Activated T-helper 17 cell treated with anti-CD3 and anti-CD28 coated beads, Interleukin-2, amount 50 U/mL, for 72 hours (primary cell): Measurements from ENCODE around the gene DPH3. TPM values are rescaled to one million over a fixed set of nuclear protein-coding genes. Genes with fewer than 3 reads are reported as not detected.

Experiments
- ATAC-seq: fragments of 150-1000 bp; cut with Tn5 transposase; replicated peaks from 2 replicates; pipeline ENCODE4 v1.10.0; 2021; ENCODE audit warnings: mild to moderate bottlenecking, moderate library complexity
- H3K27ac Mint-ChIP-seq: one replicate; pipeline ENCODE4 v1.8.0; 2022; ENCODE audit warnings: mixed read lengths
- H3K27me3 Mint-ChIP-seq: one replicate; pipeline ENCODE4 v1.8.0; 2022; ENCODE audit warnings: mixed read lengths
- H3K36me3 Mint-ChIP-seq: one replicate; pipeline ENCODE4 v1.8.0; 2022; ENCODE audit warnings: low read depth, mild to moderate bottlenecking, mixed read lengths
- H3K4me1 Mint-ChIP-seq: one replicate; pipeline ENCODE4 v1.8.0; 2022; ENCODE audit warnings: mixed read lengths
- H3K4me3 Mint-ChIP-seq: one replicate; pipeline ENCODE4 v1.8.0; 2022; ENCODE audit warnings: mild to moderate bottlenecking, mixed read lengths
- H3K9me3 Mint-ChIP-seq: one replicate; pipeline ENCODE4 v1.8.0; 2022; ENCODE audit warnings: mixed read lengths
- total RNA-seq, 2 donors: library from RNA; stranded (reverse); gene quantifications; one replicate each; pipeline ENCODE4 v1.2.3, GENCODE V29; 2022

Gene DPH3
- total RNA-seq, 2 donors from 2014 or later: 10.0 to 22.5 TPM

GRCh38 chr3:16280671-16281070 lies 15.9 kb upstream of the DPH3 start:
- no peaks in the 10 kb centered on the region for H3K27me3 Mint-ChIP-seq
- peaks cover 21% of the 10 kb centered on the region for H3K36me3 Mint-ChIP-seq
- ATAC-seq: no peak
- H3K4me3 Mint-ChIP-seq: no peak overlapping the region
- no peaks in the 10 kb centered on the region for H3K9me3 Mint-ChIP-seq
- no peak overlapping the region for H3K27ac Mint-ChIP-seq
- H3K4me1 Mint-ChIP-seq: peaks cover 20% of the 10 kb centered on the region

DNA sequence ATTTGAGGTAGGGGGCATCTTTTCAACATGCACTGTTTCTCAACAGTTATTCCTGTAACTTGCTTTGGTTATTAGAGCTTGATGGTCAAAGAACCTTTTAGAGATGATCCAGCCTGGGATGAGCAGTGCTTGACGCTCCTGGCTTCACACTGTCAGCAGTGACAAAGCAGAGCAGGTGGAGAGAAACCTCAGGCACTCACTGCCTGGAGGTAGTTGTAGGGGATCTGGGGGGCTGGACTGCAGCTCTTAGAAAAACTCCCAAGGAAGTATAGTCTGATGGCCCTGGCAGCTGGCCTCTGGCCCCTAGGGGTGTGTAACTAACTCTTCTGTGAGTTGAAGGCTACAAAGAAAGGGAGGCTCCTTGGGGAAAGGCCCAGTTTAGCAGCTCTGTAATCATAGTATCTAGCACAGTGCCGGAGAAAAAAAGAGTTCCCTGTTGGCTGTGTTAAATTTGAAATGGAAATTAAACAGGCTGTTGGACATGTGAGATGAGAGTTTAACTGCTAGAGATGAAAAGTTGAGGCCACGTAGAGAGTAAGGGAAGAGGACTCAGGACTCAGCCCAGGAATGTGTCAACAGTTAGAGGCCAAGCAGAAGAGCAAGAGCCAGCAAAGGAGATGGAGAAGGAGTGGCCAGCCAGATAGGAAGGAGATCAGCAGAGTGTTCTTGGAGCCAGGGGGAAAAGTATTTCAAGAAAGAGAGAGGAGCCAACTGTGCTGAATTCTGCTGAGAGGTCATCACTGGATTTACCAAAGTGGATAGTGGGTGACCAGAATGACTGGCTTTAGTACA lies 14.5 kb upstream of the DPH3 start:
- no peak for ATAC-seq
- peaks cover 34% of the 10 kb centered on the region for H3K36me3 Mint-ChIP-seq
- H3K4me1 Mint-ChIP-seq: peaks cover 11% of the 10 kb centered on the region
- H3K9me3 Mint-ChIP-seq: no peaks in the 10 kb centered on the region
- no peaks in the 10 kb centered on the region for H3K27me3 Mint-ChIP-seq
- H3K27ac Mint-ChIP-seq: no peak overlapping the region
- H3K4me3 Mint-ChIP-seq: no peak overlapping the region

GRCh38 chr3:16277471-16277870 lies 12.7 kb upstream of the DPH3 start:
- H3K4me1 Mint-ChIP-seq: peaks cover 4% of the 10 kb centered on the region
- peaks cover 40% of the 10 kb centered on the region for H3K36me3 Mint-ChIP-seq
- no peaks in the 10 kb centered on the region for H3K27me3 Mint-ChIP-seq
- no peak overlapping the region for H3K27ac Mint-ChIP-seq
- no peak overlapping the region for H3K4me3 Mint-ChIP-seq
- H3K9me3 Mint-ChIP-seq: no peaks in the 10 kb centered on the region
- ATAC-seq: no peak

GRCh38 chr3:16273867-16274266 lies 9.1 kb upstream of the DPH3 start:
- H3K9me3 Mint-ChIP-seq: no peaks in the 10 kb centered on the region
- H3K27ac Mint-ChIP-seq: no peak overlapping the region
- H3K4me1 Mint-ChIP-seq: no peaks in the 10 kb centered on the region
- H3K27me3 Mint-ChIP-seq: no peaks in the 10 kb centered on the region
- peaks cover 71% of the 10 kb centered on the region for H3K36me3 Mint-ChIP-seq
- ATAC-seq: no peak
- H3K4me3 Mint-ChIP-seq: no peak overlapping the region

GRCh38 chr3:16272588-16272987 lies 7.8 kb upstream of the DPH3 start:
- H3K36me3 Mint-ChIP-seq: peaks cover 76% of the 10 kb centered on the region
- H3K27ac Mint-ChIP-seq: no peak overlapping the region
- no peak for ATAC-seq
- H3K4me1 Mint-ChIP-seq: peaks cover under 1% of the 10 kb centered on the region
- no peak overlapping the region for H3K4me3 Mint-ChIP-seq
- H3K27me3 Mint-ChIP-seq: no peaks in the 10 kb centered on the region
- H3K9me3 Mint-ChIP-seq: no peaks in the 10 kb centered on the region

GRCh38 chr3:16270855-16271254 lies 6.1 kb upstream of the DPH3 start:
- H3K36me3 Mint-ChIP-seq: peaks cover 69% of the 10 kb centered on the region
- H3K4me3 Mint-ChIP-seq: no peak overlapping the region
- no peaks in the 10 kb centered on the region for H3K9me3 Mint-ChIP-seq
- no peak for ATAC-seq
- peaks cover 8% of the 10 kb centered on the region for H3K4me1 Mint-ChIP-seq
- no peak overlapping the region for H3K27ac Mint-ChIP-seq
- no peaks in the 10 kb centered on the region for H3K27me3 Mint-ChIP-seq

DNA sequence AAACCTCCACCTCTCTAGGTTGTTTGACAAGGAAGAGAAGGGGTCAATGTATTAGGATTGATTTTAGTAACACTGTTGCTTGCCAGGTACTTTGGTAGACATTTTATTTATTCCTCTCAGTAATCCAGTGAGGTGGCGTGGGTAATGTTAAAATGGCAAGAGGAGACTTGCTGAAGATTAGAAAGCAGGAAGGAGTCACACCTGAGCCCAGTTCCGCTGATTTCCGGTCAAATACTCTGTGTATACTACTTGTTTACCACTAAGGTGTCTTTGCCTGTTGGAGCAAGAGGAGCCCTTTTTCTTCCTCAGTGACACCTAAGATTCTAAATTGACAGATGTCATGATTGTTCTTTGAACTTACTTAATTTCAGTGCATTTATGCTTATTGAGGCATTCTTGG lies 2.0 kb upstream of the DPH3 start:
- no peak for ATAC-seq
- no peak overlapping the region for H3K27ac Mint-ChIP-seq
- peaks cover 8% of the 10 kb centered on the region for H3K4me1 Mint-ChIP-seq
- H3K4me3 Mint-ChIP-seq: peak overlapping the region; percentile 92
- no peaks in the 10 kb centered on the region for H3K9me3 Mint-ChIP-seq
- no peaks in the 10 kb centered on the region for H3K27me3 Mint-ChIP-seq
- peaks cover 39% of the 10 kb centered on the region for H3K36me3 Mint-ChIP-seq

- peaks cover 26% of the 10 kb centered on the region for H3K36me3 Mint-ChIP-seq
- H3K27me3 Mint-ChIP-seq: no peaks in the 10 kb centered on the region
- peak overlapping the region; percentile 92 for H3K4me3 Mint-ChIP-seq
- peaks cover 8% of the 10 kb centered on the region for H3K4me1 Mint-ChIP-seq
- H3K9me3 Mint-ChIP-seq: no peaks in the 10 kb centered on the region
- H3K27ac Mint-ChIP-seq: peak overlapping the region; percentile 93
- no peak for ATAC-seq
These were observed 678 bp upstream of the DPH3 start for GRCh38 chr3:16265455-16265786.

DNA sequence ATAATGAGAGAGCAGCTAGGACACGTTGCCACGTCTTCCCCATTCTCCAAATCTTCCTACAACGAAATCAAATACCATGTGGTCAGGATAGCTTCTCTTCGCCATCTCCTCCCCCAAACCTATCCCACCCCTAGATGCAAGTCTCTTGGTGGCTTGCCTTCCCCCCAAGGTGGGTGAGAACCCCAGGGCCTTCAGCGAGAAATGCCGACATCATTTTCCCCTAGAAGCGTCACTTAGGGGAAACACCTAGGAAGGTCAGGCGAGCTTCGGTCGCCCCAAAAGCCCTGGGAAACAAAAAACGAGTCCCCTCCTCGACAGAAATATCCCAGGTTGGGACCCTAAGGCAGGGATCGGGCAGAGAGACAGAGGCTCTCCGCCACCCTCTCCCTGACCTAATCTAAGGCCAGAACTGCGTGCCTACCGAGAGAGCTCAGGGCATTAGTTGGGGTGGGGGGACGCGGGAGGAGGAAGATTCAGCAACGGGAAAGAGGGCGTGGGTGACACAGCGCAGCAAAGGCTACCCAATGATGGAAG lies 502 bp downstream of the DPH3 start:
- Mint-ChIP-seq H3K27ac (peak overlapping the region; percentile 93), H3K36me3 (peaks cover 24% of the 10 kb centered on the region), H3K4me1 (peaks cover 8% of the 10 kb centered on the region), H3K4me3 (peak overlapping the region; percentile 92), H3K27me3 (no peaks in the 10 kb centered on the region), H3K9me3 (no peaks in the 10 kb centered on the region)
- ATAC-seq: peak; percentile 1

DNA sequence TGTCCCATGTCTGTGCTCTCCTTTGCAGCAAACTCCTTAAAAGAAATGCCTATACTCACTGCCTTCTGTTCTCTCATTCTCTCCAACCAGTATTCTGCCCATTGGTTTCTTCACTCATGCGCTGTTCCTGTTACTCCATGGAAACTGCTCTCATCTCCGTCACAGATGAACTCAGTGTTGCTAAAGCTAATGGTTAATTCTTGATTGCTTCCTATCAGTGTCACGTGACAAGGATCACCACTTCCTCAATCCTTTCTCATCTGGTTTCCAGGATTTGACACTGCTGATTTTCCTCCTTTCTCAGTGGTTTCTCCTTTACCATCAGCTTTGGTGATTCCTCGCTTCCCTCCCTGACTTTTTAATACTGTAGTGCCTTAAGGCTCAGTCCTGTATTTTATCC lies 2.6 kb downstream of the DPH3 start:
- no peaks in the 10 kb centered on the region for H3K27me3 Mint-ChIP-seq
- H3K4me1 Mint-ChIP-seq: peaks cover 3% of the 10 kb centered on the region
- no peaks in the 10 kb centered on the region for H3K9me3 Mint-ChIP-seq
- no peak overlapping the region for H3K27ac Mint-ChIP-seq
- no peak overlapping the region for H3K4me3 Mint-ChIP-seq
- no peak for ATAC-seq
- H3K36me3 Mint-ChIP-seq: peaks cover 24% of the 10 kb centered on the region

GRCh38 chr3:16260046-16260445 lies 4.7 kb downstream of the DPH3 start:
- Mint-ChIP-seq H3K27ac (no peak overlapping the region), H3K4me3 (no peak overlapping the region), H3K4me1 (peaks cover 5% of the 10 kb centered on the region), H3K27me3 (no peaks in the 10 kb centered on the region), H3K9me3 (no peaks in the 10 kb centered on the region), H3K36me3 (peaks cover 31% of the 10 kb centered on the region)
- no peak for ATAC-seq

DNA sequence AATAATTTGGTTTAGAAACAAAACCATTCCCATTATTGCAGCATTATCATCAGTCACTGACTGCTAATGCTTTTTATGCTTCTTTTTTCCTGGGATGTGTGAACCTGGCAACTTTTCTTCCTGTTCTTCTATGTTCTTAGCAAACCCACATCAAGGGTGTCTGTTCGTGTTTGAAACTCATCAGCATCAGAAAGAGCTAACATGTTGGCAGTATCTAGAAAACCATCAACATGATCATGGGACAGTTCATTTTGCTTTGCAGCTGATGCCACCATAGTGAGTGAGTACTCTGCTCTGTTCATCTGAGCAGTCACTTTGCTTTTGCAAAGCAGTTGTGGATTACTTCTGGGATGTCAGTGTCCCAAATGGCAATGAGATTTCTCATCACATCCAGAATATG lies 5.9 kb downstream of the DPH3 start:
- no peak overlapping the region for H3K27ac Mint-ChIP-seq
- no peak for ATAC-seq
- peaks cover 25% of the 10 kb centered on the region for H3K36me3 Mint-ChIP-seq

DNA sequence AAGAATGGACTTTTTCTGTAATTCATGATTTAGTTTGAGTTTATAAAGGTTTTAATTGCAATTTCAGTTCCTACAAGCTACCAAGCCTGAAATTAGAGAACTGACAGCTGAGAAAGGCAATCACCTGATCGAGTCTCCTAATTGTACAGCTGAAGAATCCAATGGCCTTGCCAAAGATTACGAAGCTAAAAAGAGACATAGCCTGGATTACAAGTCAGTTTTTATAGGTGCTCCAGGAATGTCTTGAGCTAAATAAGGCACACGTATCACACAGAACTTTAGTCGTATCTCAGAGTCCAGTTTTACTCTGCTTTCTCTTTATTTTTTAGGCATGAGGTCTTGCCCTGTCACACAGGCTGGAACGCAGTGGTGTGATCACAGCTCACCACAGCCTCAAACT lies 6.6 kb downstream of the DPH3 start:
- no peak overlapping the region for H3K4me3 Mint-ChIP-seq
- peaks cover 13% of the 10 kb centered on the region for H3K4me1 Mint-ChIP-seq
- ATAC-seq: no peak
- H3K27ac Mint-ChIP-seq: no peak overlapping the region
- H3K9me3 Mint-ChIP-seq: no peaks in the 10 kb centered on the region
- H3K27me3 Mint-ChIP-seq: no peaks in the 10 kb centered on the region
- peaks cover 25% of the 10 kb centered on the region for H3K36me3 Mint-ChIP-seq

More for the DNA sequence above, 5.9 kb downstream of the DPH3 start:
- H3K4me3 Mint-ChIP-seq: no peak overlapping the region
- H3K4me1 Mint-ChIP-seq: peaks cover 13% of the 10 kb centered on the region
- no peaks in the 10 kb centered on the region for H3K9me3 Mint-ChIP-seq
- no peaks in the 10 kb centered on the region for H3K27me3 Mint-ChIP-seq

DNA sequence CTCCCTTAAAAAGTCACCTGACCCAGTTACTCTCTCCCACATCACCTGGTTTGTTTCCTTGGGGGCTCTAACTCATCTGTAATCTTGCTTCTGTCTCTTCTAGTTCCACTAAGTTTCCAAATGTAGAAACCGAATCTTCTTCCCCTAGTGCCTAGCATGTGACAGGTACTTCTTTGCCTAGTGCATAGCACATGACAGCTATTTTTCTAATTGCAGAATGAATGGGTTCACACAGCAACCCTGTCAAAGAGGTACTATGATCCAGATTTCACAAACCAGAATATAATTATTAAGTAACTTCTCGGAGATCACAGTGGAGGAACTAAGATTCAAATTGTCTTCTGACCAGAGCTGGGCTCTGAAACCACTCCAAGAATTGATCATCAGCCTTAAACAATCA lies 7.4 kb downstream of the DPH3 start:
- ATAC-seq: no peak
- no peak overlapping the region for H3K4me3 Mint-ChIP-seq
- no peaks in the 10 kb centered on the region for H3K27me3 Mint-ChIP-seq
- no peak overlapping the region for H3K27ac Mint-ChIP-seq
- H3K4me1 Mint-ChIP-seq: peaks cover 18% of the 10 kb centered on the region
- no peaks in the 10 kb centered on the region for H3K9me3 Mint-ChIP-seq
- H3K36me3 Mint-ChIP-seq: peaks cover 25% of the 10 kb centered on the region

DNA sequence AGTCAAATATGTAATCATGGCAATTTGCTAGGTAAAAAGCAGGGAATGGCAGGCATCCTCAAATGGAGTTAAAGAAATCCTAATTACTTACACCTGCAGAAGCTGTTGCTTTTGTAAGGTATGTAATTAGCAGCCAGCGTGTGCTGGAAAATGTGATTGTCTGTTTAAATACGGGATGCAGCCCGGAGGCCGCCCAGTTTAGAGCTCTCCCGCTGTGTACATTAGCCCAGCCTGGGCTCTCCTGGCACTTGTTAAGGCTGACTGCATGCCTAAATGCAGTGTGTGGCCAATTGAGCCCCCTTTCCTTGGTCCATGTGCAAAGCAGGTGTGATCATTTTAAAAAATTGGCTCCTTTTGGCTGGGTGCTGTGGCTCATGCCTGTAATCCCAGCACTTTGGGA lies 9.0 kb downstream of the DPH3 start:
- Mint-ChIP-seq H3K27ac (no peak overlapping the region), H3K9me3 (no peaks in the 10 kb centered on the region), H3K4me3 (peak overlapping the region; percentile 73), H3K27me3 (no peaks in the 10 kb centered on the region), H3K36me3 (peaks cover 25% of the 10 kb centered on the region), H3K4me1 (peaks cover 18% of the 10 kb centered on the region)
- ATAC-seq: no peak
